Measurements from ENCODE around the gene PRAMEF17.
"Not testable (repeated sequence)": the region's sequence is repeated elsewhere in the genome, so short reads cannot be mapped to it uniquely, and the experiment has no call there.

- TF ChIP-seq CTCF, POLR2AphosphoS5, POLR2A (IDR thresholded peaks at IDR 0.05): not testable (repeated sequence)
These were observed 42.4 kb upstream of the PRAMEF17 start, which contains the start of gene PRAMEF14 for GRCh38 chr1:13347034-13347433.
